Uterus (tissue), 2 donors: ENCODE data around the gene C14orf132.

Experiments used
- CTCF ChIP-seq, 4 experiments: fragments of 200-600 bp in 2 of 4; fragments of 450-650 bp in 2 of 4; sonication (generic) in 2 of 4; IDR thresholded peaks; one replicate each; pipeline ENCODE4 v1.5.1; 2016 to 2019; ENCODE audit warnings: antibody characterized with exemption in 4 of 4, mild to moderate bottlenecking in 2 of 4, moderate library complexity in 1 of 4
- POLR2A ChIP-seq, 2 donors: fragments of 450-650 bp; IDR thresholded peaks; one replicate each; pipeline ENCODE4 v1.6.1; 2016; ENCODE audit warnings: antibody characterized with exemption in 2 of 2, mild to moderate bottlenecking in 1 of 2, moderate library complexity in 1 of 2

- TF ChIP-seq CTCF (IDR thresholded peaks at IDR 0.05), result no peak
- no peak for TF ChIP-seq POLR2A (IDR thresholded peaks at IDR 0.05)
These were observed 55.0 kb downstream of the C14orf132 start for GRCh38 chr14:96094211-96094610.
